ENCODE data around the gene FBXW4. TPM values are rescaled to one million over a fixed set of nuclear protein-coding genes. Genes with fewer than 3 reads are reported as not detected.

FBXW4 gene
- total RNA-seq, 4 donors from 2014 or later = 50.0 to 73.5 (median 54.3) TPM

GRCh38 chr10:101616415-101617101, 78.4 kb downstream of the FBXW4 start:
- no peak for TF ChIP-seq CTCF (IDR thresholded peaks at IDR 0.05)
- no peak for ATAC-seq (ENCODE audit: low FRiP score)
- DNase-seq (ENCODE audit: low spot score) = no peak

- no peak for TF ChIP-seq CTCF (IDR thresholded peaks at IDR 0.05)
- no peak for ATAC-seq (ENCODE audit: low FRiP score)
- DNase-seq (ENCODE audit: low spot score) = no peak
Observed at GRCh38 chr10:101615525-101616116, 79.3 kb downstream of the FBXW4 start.

- TF ChIP-seq CTCF (IDR thresholded peaks at IDR 0.05) = no peak
- DNase-seq (ENCODE audit: low spot score) (no peak), ATAC-seq (ENCODE audit: low FRiP score) (no peak)
Observed at GRCh38 chr10:101614663-101615524, 80.1 kb downstream of the FBXW4 start.

- DNase-seq (ENCODE audit: low spot score) = no peak
- no peak for ATAC-seq (ENCODE audit: low FRiP score)
- no peak for TF ChIP-seq CTCF (IDR thresholded peaks at IDR 0.05)
Observed at GRCh38 chr10:101613646-101614045, 81.3 kb downstream of the FBXW4 start.

- DNase-seq (ENCODE audit: low spot score) (no peak), ATAC-seq (ENCODE audit: low FRiP score) (no peak)
- no peak for TF ChIP-seq CTCF (IDR thresholded peaks at IDR 0.05)
Observed at GRCh38 chr10:101612872-101613271, 82.1 kb downstream of the FBXW4 start.

- TF ChIP-seq CTCF (IDR thresholded peaks at IDR 0.05) = no peak
- DNase-seq (ENCODE audit: low spot score) (no peak), ATAC-seq (ENCODE audit: low FRiP score) (no peak)
Observed at GRCh38 chr10:101612086-101612485, 82.9 kb downstream of the FBXW4 start.

Measured in omental fat pad (tissue), 4 donors.